HepG2 (cell line): ENCODE data around the gene RNPEPL1. TPM values are rescaled to one million over a fixed set of nuclear protein-coding genes. Genes with fewer than 3 reads are reported as not detected.

Experiments
- ATAC-seq: fragments of 200-7000 bp; cut with Tn5 transposase; 3 replicates; pipeline ENCODE4 v1.9.1; 2020; ENCODE audit warnings: mild to moderate bottlenecking, moderate library complexity
- BruUV-seq: library from RNA; stranded (reverse); fragments of 400-500 nt; replicated peaks from 2 replicates; lab custom pipeline; 2021; lab: Mats Ljungman, UMichigan
- CTCF ChIA-PET: fragments of 300-600 bp; formaldehyde crosslinking; extraction: SDS; loops from one replicate; lab custom pipeline; 2021; ENCODE audit warnings: low total read pairs, inconsistent platforms, low intra/inter-chr PET ratio; lab: Yijun Ruan, JAX
- POLR2A ChIA-PET: fragments of 350-600 bp; sonication (Branson Sonifier 250); formaldehyde crosslinking; loops from one replicate; lab custom pipeline; 2020; ENCODE audit warnings: antibody characterized with exemption, inconsistent platforms; lab: Yijun Ruan, JAX
- DNase-seq: peaks from one replicate; pipeline ENCODE4 v3.0.0-alpha.2; 2015; ENCODE audit warnings: low spot score
- FAIRE-seq: peaks from 3 replicates; lab custom pipeline; 2011; peaks lifted over from hg19 to GRCh38; lab: Jason Lieb, UNC
- H2AFZ ChIP-seq: one replicate; pipeline ENCODE4 v1.6.1; 2011; ENCODE audit warnings: low read length, inconsistent platforms
- H3K27ac ChIP-seq: fragments of 300-600 bp; 3 replicates; pipeline ENCODE4 v1.8.0; 2011; ENCODE audit warnings: mixed run types, mild to moderate bottlenecking, mixed read lengths, low read length, inconsistent platforms; ENCODE audit not compliant: insufficient read depth; ENCODE audit errors: extremely low read length
- H3K27me3 ChIP-seq, 2 experiments: fragments of 200-600 bp in 1 of 2; 2 replicates in 1 of 2; 3 replicates in 1 of 2; pipeline versions ENCODE4 v1.6.0 to v1.8.0; 2011; ENCODE audit warnings: low read length in 2 of 2, mild to moderate bottlenecking in 2 of 2, moderate library complexity in 2 of 2, inconsistent platforms in 1 of 2; ENCODE audit not compliant: insufficient read depth in 2 of 2, control insufficient read depth in 1 of 2
- H3K36me3 ChIP-seq, 2 experiments: fragments of 200-600 bp in 1 of 2; replicated peaks in 1 of 2; 2 replicates in 1 of 2; 3 replicates in 1 of 2; pipeline versions ENCODE4 v1.5.1 to v1.8.0; 2011; ENCODE audit warnings: low read length in 2 of 2, inconsistent platforms in 1 of 2; ENCODE audit not compliant: insufficient read depth in 2 of 2, control insufficient read depth in 1 of 2
- H3K4me1 ChIP-seq: 2 replicates; pipeline ENCODE4 v1.5.1; 2012; ENCODE audit warnings: low read length, inconsistent platforms; ENCODE audit not compliant: insufficient read depth
- H3K4me2 ChIP-seq: 2 replicates; pipeline ENCODE4 v1.6.0; 2011; ENCODE audit warnings: low read depth, low read length, inconsistent platforms
- H3K4me3 ChIP-seq, 3 experiments: fragments of 200-600 bp in 1 of 3; sonication (generic), shearing (Covaris generic) in 1 of 3; replicated peaks in 1 of 3; 2 replicates each; pipeline ENCODE4 v1.5.1; 2011 to 2016; ENCODE audit warnings: low read length in 3 of 3, inconsistent platforms in 2 of 3, low read depth in 2 of 3, mild to moderate bottlenecking in 2 of 3, control low read depth in 1 of 3, mixed read lengths in 1 of 3; ENCODE audit not compliant: insufficient read depth in 1 of 3
- H3K79me2 ChIP-seq: one replicate; pipeline ENCODE4 v1.6.1; 2011; ENCODE audit warnings: low read length, inconsistent platforms; ENCODE audit not compliant: insufficient read depth
- H3K9ac ChIP-seq: 2 replicates; pipeline ENCODE4 v1.6.0; 2011; ENCODE audit warnings: mild to moderate bottlenecking, low read depth, low read length, inconsistent platforms; ENCODE audit not compliant: insufficient read depth
- H3K9me3 ChIP-seq: 2 replicates; pipeline ENCODE4 v1.5.1; 2012; ENCODE audit warnings: mild to moderate bottlenecking, low read length
- H4K20me1 ChIP-seq: 2 replicates; pipeline ENCODE4 v1.6.0; 2011; ENCODE audit warnings: inconsistent platforms, mild to moderate bottlenecking, low read length, moderate library complexity; ENCODE audit not compliant: insufficient read depth
- AGO2 ChIP-seq: fragments of 200-400 bp; formaldehyde crosslinking; optimal IDR thresholded peaks from 2 replicates; pipeline ENCODE3; 2017; ENCODE audit warnings: mild to moderate bottlenecking, low read depth, low read length, moderate library complexity
- ATF1 ChIP-seq: IDR thresholded peaks from 2 replicates; pipeline ENCODE4 v1.6.1; 2016; ENCODE audit warnings: mild to moderate bottlenecking, control low read depth
- FOXA1 ChIP-seq, 2 experiments: fragments of 450-650 bp in 1 of 2; sonication (generic) in 1 of 2; formaldehyde crosslinking in 1 of 2; IDR thresholded peaks; 2 replicates each; pipeline versions ENCODE4 v1.4.0 to v1.6.1; 2016 to 2020; ENCODE audit warnings: missing genetic modification reagents in 1 of 2
- NRL ChIP-seq: sonication (generic); formaldehyde crosslinking; IDR thresholded peaks from 2 replicates; pipeline ENCODE4 v1.5.0; 2020; ENCODE audit warnings: missing genetic modification reagents, mild to moderate bottlenecking, moderate library complexity, borderline replicate concordance
- PLSCR1 ChIP-seq: sonication (generic); formaldehyde crosslinking; IDR thresholded peaks from 2 replicates; pipeline ENCODE4 v1.5.0; 2020; ENCODE audit warnings: missing genetic modification reagents, mild to moderate bottlenecking, borderline replicate concordance
- SAFB2 ChIP-seq: sonication (generic); formaldehyde crosslinking; IDR thresholded peaks from 2 replicates; pipeline ENCODE4 v1.5.1; 2020; ENCODE audit warnings: missing genetic modification reagents, low read depth, mild to moderate bottlenecking, borderline replicate concordance
- ZNF12 ChIP-seq: sonication (generic); formaldehyde crosslinking; IDR thresholded peaks from 2 replicates; pipeline ENCODE4 v1.5.0; 2020; ENCODE audit warnings: missing genetic modification reagents
- ZNF274 ChIP-seq: sonication (generic); formaldehyde crosslinking; IDR thresholded peaks from 2 replicates; pipeline ENCODE4 v1.5.1; 2020; ENCODE audit warnings: mild to moderate bottlenecking, missing genetic modification reagents
- ZNF318 ChIP-seq: sonication (generic); formaldehyde crosslinking; IDR thresholded peaks from 2 replicates; pipeline ENCODE4 v1.4.0; 2020; ENCODE audit warnings: mild to moderate bottlenecking, missing genetic modification reagents
- ZNF441 ChIP-seq: sonication (generic); formaldehyde crosslinking; IDR thresholded peaks from 2 replicates; pipeline ENCODE4 v1.7.0; 2021; ENCODE audit warnings: missing genetic modification reagents, borderline replicate concordance
- ZNF510 ChIP-seq: sonication (generic); formaldehyde crosslinking; IDR thresholded peaks from 2 replicates; pipeline ENCODE4 v1.4.0; 2020; ENCODE audit warnings: low read depth, mild to moderate bottlenecking, missing genetic modification reagents
- ZNF776 ChIP-seq: sonication (generic); formaldehyde crosslinking; IDR thresholded peaks from 2 replicates; pipeline ENCODE4 v1.4.0; 2020; ENCODE audit warnings: mild to moderate bottlenecking, missing genetic modification reagents
- ZNF878 ChIP-seq: sonication (generic); formaldehyde crosslinking; IDR thresholded peaks from 2 replicates; pipeline ENCODE4 v1.8.1; 2023; ENCODE audit warnings: mild to moderate bottlenecking, missing genetic modification reagents, moderate library complexity
- WGBS: methylation state at CpG from one replicate; pipeline ENCODE4 v1.1.6; 2017; ENCODE audit warnings: low lambda C conversion rate; 5-methylcytosine and 5-hydroxymethylcytosine counted together
- in situ Hi-C: cut with HindIII; loops from 2 replicates; pipeline ENCODE4 v1.10.0; 2017; ENCODE audit warnings: low pct_unique_long_range_greater_than_20kb; ENCODE audit not compliant: extremely low pct_ligation_motif_present
- intact Hi-C: fragments of 100-400 bp; cut with micrococcal nuclease; formaldehyde crosslinking; loops from one replicate; pipeline ENCODE4 v1.10.0; 2022; ENCODE audit not compliant: unreplicated experiment
- polyA plus RNA-seq, 8 experiments: library from polyadenylated mRNA; depleted of rRNA in 3 of 8; stranded (reverse) in 7 of 8; unstranded in 1 of 8; fragments of >200 nt; fragmentation: Illumina TruSeq in 4 of 8; extraction: Trizol in 4 of 8; gene quantifications; 2 replicates each; pipeline versions ENCODE4 v1.2.1 to v1.2.3, GENCODE V29; 2011 to 2016; ENCODE audit warnings: low read depth in 4 of 8, missing spikeins in 1 of 8, mixed read lengths in 1 of 8; ENCODE audit not compliant: insufficient read depth in 1 of 8
- total RNA-seq, 5 experiments: library from RNA; depleted of rRNA; stranded (reverse); fragments of >200 nt; fragmentation: Illumina TruSeq; extraction: Trizol; gene quantifications; 2 replicates each; pipeline ENCODE4 v1.2.3, GENCODE V29; 2016; ENCODE audit warnings: low read depth in 1 of 5

RNPEPL1 gene
- total and polyA plus RNA-seq, 2 of the 13 experiments (the other 11 are each of a cell fraction or from before 2014, with no cell fraction given) = 13.0 to 18.0 TPM

GRCh38 chr2:240564561-240565332 is 3.5 kb upstream of the RNPEPL1 start:
- 77% methylated on average over 10 of the region's 10 CpGs for WGBS
- no peak for DNase-seq
- H3K9ac ChIP-seq = peak overlapping the region; percentile 83; the same call in 1 of the 2 replicates
- H4K20me1 ChIP-seq = no peaks in the 10 kb centered on the region; the same call in 1 of the 2 replicates
- peak overlapping the region; percentile 71 for H3K27ac ChIP-seq
- no peaks in the 10 kb centered on the region; a peak in 1 of 5 replicates for H3K27me3 ChIP-seq
- no TSS peak for BruUV-seq
- H3K4me1 ChIP-seq = peaks cover 47% of the 10 kb centered on the region
- POLR2A ChIA-PET = interaction anchor here (1.1 to 7.2 kb wide), 10 partner anchors 8 to 309 kb away, joined by 3 to 149 read pairs (median 8); partner anchors contain the start of genes ANKMY1 and CAPN10
- H3K4me2 ChIP-seq = peak overlapping the region; percentile 100
- CTCF ChIA-PET = interaction anchor here (1.2 kb wide), 1 partner anchor 15 kb away, joined by 4 read pairs; no protein-coding TSS in a partner anchor
- no peak overlapping the region for H2AFZ ChIP-seq
- intact Hi-C loops = loop anchor here (5.0 kb wide), 1 partner anchor 268 kb away; no protein-coding TSS in a partner anchor
- ATAC-seq = no peak
- in situ Hi-C loops = loop anchor here (25.0 kb wide), 1 partner anchor 648 kb away; no protein-coding TSS in a partner anchor
- peak; percentile 49 for FAIRE-seq
- no peaks in the 10 kb centered on the region for H3K9me3 ChIP-seq
- H3K4me3 ChIP-seq = peak overlapping the region in 1 of 3 experiments; percentile 89; a peak in 2 of 6 replicates
- peaks cover 0 to 7% of the 10 kb centered on the region in 2 experiments; a peak in 2 of 5 replicates for H3K36me3 ChIP-seq
- H3K79me2 ChIP-seq = peaks cover 24% of the 10 kb centered on the region
- TF ChIP-seq ZNF318 (CRISPR knock-in tag) = no peak
- TF ChIP-seq ZNF274 (CRISPR knock-in tag) = peak; percentile 66; the same call in 1 of the 2 replicates
- TF ChIP-seq ATF1 (CRISPR knock-in tag) = no peak
- TF ChIP-seq ZNF510 (CRISPR knock-in tag) = no peak
- peak; percentile 54 for TF ChIP-seq AGO2
- no peak for TF ChIP-seq PLSCR1 (CRISPR knock-in tag)
- peak; percentile 27; the same call in 1 of the 2 replicates for TF ChIP-seq ZNF776
- TF ChIP-seq ZNF878 = peak; percentile 65; the same call in 1 of the 2 replicates
- TF ChIP-seq SAFB2 (CRISPR knock-in tag) = peak; percentile 56; the same call in 1 of the 2 replicates
- no peak for TF ChIP-seq ZNF441
- no peak for TF ChIP-seq ZNF12 (CRISPR knock-in tag)
- 0 out of 2 replicates have a peak, but pooled peaks have one; percentile 53 for TF ChIP-seq NRL (CRISPR knock-in tag)
- TF ChIP-seq FOXA1 (IDR thresholded peaks at IDR 0.05) = no peak
- peak; percentile 56 for TF ChIP-seq FOXA1 (CRISPR knock-in tag; IDR thresholded peaks at IDR 0.05)
